GM12872 (cell line): ENCODE results near the gene CARD10.

ENCODE experiments used
- TF ChIP-seq, protein P1 (sequence below): IDR thresholded peaks from 3 replicates; pipeline ENCODE4 v1.5.1; 2011; ENCODE audit warnings: low read depth, mild to moderate bottlenecking, low read length, moderate library complexity; ENCODE audit not compliant: insufficient read depth

CARD10 gene

DNA sequence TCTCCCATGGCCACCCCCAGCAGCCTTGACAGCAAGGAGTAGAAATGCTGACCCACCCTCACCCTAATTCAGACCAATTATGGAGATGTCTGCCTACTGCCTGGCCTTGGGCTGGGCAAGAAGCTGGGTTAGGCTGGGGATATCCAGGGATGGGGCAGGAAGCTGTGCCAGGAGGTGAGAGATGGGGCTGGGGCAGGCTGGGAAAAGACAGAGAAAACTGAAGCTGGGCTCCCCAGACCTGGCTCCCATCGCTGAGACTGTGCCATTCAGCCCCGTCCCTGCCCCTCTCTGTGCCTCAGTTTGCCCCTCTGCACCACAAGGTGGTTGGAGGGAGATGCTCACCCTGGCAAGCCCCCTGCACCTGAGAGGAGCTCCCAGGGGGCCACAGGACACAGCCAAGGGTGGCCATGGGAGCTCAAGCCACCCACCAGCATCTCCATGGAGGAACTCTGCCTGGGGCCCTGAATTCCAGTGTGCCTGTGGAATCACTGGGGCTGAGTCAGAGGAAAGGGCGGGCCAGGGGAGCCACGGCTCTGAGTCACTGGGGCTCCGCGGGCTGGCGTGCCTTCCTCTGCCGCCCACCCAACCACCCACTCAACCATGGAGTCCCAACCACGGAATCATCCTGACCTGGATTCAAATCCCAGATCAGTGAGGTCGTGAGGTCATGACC, 6.0 kb upstream of the CARD10 start:
- TF ChIP-seq, protein P1, sequence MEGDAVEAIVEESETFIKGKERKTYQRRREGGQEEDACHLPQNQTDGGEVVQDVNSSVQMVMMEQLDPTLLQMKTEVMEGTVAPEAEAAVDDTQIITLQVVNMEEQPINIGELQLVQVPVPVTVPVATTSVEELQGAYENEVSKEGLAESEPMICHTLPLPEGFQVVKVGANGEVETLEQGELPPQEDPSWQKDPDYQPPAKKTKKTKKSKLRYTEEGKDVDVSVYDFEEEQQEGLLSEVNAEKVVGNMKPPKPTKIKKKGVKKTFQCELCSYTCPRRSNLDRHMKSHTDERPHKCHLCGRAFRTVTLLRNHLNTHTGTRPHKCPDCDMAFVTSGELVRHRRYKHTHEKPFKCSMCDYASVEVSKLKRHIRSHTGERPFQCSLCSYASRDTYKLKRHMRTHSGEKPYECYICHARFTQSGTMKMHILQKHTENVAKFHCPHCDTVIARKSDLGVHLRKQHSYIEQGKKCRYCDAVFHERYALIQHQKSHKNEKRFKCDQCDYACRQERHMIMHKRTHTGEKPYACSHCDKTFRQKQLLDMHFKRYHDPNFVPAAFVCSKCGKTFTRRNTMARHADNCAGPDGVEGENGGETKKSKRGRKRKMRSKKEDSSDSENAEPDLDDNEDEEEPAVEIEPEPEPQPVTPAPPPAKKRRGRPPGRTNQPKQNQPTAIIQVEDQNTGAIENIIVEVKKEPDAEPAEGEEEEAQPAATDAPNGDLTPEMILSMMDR = no peak

DNA sequence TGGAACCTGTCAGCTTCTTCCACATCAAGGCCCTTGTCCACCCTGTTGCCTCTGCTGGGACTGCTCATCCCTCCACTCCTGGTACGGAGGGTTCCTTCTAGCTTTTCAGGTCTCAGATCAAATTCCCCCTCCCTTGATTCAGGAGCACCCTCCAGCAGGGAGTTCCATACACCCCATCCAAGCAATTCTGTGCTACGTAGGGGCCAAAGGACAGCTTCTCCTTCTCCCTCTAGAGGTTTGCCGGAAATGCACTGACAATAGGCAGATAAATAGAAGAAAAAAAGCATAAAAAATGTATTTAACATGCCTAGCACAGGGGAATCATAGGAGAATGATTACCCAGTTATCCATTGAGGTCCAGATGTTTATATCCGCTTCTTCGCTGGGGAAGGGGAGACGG, 3.3 kb upstream of the CARD10 start:
- TF ChIP-seq, protein P1 = no peak

DNA sequence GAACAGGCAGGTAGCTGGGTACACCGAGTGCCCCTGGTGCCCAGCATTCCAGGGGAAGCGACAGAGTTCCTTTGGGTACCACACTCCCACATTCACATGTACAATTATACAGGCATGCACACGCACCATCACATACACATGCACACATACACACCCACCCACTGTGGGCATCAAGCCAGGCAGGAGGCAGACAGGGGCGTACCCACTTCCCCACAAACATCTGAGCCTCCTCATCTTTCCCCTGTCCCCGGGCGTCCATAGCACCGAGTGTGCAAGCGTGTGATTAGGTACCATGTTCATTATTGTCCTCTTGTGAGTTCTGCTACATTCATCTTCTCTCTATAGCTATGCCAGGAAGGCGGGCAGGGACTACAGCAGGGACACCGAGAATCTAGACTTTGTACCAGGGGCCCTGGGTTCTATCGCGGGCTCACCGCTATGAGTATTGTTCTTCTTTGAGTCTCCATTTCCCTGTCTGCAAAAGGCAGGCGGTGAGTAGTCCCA, 2.1 kb upstream of the CARD10 start:
- TF ChIP-seq, protein P1 = no peak

DNA sequence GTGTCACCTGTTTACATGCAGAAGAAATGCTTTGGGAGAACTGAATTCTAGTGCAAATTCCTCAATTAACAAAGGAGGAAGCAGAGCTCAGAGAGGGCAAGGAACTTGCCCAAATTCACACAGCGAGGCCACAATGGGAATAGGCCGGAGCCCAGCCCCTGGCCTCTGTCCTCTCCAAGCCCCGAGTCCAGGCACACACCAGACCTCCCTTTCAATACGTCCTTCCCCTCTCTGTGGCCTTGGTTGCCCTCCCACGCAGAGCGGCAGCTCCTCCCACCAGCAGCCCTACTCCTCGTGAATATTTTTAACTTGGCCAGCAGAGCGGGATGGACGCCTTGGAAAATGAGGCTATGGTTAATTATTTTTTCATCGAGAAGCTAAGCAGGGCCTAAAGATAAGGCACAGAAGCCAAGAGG, 1.6 kb upstream of the CARD10 start:
- TF ChIP-seq, protein P1 = no peak

DNA sequence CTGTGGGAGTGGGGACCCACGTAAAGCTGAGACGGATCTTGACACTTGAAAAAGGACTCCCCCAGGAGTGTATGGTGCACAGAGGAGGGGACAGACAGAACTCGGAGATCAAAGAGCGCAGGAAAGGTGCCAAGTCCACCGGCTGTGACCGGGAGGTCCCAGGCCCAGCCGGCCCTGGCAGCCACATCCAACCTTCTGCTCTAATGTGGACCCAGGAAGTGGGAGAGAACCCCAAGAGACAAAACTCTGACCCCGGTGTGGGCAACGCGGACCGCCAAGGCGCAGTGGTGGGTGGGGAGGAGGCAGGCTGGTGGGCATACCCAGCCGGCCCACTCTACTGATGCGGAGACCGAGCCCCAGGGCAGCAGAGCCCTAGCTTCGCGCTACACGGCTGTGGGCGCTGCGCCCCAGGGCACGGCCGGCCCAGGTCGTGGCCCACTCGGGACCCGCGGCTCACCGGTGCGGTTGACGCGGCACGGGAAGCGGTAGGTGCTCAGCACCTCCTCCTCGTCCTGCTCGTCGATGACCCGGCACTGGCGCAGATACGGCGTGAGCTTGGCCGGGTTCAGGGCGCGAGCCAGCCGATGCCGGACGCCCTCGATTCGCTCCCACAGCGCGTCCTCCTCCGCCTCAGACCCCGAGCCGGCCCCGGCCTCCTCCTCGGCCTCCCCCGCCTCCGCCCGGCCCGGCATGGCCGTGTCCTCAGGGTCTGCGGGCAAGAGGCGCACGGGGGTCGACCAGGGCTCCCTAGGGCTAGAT, 527 bp downstream of the CARD10 start:
- TF ChIP-seq, protein P1 = no peak

DNA sequence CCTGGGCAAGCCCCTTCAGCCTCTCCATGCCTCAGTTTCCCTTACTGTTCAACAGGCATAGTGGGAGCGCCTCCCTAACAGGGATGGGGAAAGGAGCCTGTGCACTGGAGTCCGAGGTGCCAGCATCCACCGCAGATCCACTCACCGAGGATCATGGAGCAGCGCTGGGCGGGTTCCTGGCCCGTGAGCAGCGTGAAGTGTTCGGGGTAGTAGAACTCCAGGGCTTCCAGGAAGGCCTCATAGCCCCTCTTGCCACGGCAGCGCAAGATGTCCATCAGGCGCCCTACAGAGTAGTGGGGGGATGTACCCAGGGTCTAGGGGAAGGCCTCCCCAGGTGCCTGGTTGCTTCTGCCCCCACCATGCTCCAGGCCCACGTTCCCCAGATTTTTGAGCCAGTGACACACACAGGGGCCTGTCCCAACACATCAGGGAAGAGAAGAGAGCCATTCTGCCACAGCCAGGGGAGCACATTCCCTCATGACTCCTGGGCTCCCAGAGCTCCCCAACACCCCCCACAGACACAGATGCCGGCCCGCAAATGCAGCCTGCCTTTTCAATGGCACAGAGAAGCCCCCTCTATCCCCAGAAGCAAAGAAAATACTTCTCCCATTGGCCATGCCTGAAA, 1.3 kb downstream of the CARD10 start:
- TF ChIP-seq, protein P1 = no peak

DNA sequence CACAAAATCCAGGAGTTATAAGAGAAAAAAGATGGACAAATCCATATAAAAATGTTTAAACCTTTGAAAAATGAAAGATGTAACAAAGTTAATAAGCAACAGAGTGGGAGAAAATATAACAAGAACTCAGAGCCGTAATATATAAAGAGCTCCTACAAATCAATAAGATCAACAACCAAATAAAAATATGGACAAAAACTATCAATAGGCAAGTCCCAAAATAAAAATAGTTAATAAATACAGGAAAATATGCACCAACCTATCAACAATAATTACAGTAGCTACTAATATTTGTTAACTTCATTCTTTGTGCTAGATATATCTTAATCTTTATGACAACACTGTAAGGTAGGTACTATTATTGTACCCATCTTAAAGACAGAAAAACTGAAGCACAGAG, 2.8 kb downstream of the CARD10 start:
- TF ChIP-seq, protein P1 = no peak
